ENCODE results near the gene LEPR.
A peak's percentile ranks its signal among the peaks of the same experiment; 100 is the strongest.
"Not testable (repeated sequence)": the region's sequence is repeated elsewhere in the genome, so short reads cannot be mapped to it uniquely, and the experiment has no call there.

The LEPR gene

DNA sequence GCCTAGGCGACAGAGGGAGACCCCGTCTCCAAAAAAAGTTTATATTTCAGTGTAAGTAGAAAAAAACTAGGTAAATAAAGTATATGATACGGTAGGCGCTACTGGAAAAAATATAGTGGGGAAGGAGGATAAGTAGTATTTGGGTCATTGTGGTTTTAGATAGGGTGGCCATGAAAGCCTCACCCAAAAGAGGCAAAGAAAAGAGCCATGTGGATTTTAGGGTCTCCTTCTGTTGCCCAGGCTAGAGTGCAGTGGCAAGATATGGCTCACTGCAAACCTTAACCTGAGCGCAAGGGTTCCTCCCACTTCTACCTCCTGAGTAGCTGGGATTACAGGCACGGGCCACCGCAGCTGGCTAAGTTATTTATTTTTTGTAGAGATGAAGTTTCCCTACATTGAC, 17.1 kb downstream of the LEPR start:
- DNase-seq, result no peak

DNA sequence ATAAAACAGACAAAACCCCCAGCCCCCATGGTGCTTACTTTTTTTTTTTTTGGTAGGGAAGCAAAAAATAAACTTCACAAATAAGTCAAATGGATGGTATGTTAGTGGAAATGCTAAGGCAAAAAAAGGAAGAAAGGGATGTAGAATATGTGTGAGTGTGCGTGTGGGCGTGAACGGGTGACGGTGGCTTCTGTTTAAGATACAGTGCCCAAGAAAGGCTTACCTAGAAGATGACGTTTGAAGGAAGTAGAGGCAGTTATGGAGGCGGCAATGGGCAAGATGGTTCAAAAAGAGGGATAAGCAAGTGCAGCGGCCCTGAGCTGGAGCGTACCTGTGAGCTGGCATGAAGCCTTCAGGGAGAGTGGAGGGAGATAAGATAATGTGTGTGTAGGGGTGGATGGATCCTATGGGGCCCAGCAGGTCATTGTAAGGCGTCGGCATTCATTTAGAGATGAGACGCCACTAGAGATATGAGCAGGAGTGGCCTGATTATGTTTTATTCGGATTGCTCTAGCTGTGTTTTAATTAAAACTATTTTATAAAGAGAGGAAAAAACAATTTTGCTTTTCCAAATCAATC, 19.9 kb downstream of the LEPR start:
- DNase-seq, result no peak

DNA sequence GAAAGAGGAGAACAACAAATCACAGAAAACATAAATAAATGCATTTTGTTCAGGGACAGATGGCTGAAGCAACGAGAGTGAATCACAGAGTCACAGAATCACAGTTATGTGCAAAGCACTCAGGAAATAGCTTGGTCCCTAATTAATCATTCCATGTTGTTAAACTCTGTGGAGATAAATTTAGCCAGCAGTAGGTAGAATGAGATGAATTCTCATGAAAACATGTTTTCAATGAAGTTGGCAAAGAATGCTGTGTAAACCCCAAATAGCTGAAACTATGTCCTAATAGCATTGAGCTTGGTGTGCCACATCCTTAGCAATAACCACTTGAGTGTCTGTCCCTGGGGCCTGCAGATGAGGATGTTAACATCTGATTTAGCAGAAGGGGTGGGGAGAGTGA, 20.4 kb downstream of the LEPR start:
- DNase-seq, result no peak

DNA sequence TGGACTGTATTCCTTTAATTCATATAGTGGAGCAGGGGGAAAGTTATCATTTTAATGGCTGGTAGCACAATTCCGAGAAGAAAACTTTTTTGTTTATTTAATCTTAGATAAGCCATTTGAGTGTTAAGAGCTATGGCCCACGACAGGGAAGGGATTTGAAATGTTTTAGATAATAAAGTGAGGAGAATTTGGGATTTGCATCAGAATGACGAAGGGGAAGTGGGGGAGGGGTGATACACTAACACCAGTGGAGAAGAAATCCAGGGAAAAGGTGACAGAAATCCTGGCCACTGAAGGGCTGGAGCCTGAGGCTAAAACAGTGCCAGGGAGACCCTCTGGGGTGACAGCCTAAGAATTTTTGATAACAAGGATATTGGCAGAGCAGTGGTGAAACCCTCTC, 21.0 kb downstream of the LEPR start:
- no peak for DNase-seq

GRCh38 chr1:65442442-65442841, 22.0 kb downstream of the LEPR start:
- DNase-seq, result no peak

GRCh38 chr1:65443647-65444046, 23.2 kb downstream of the LEPR start:
- no peak for DNase-seq

DNA sequence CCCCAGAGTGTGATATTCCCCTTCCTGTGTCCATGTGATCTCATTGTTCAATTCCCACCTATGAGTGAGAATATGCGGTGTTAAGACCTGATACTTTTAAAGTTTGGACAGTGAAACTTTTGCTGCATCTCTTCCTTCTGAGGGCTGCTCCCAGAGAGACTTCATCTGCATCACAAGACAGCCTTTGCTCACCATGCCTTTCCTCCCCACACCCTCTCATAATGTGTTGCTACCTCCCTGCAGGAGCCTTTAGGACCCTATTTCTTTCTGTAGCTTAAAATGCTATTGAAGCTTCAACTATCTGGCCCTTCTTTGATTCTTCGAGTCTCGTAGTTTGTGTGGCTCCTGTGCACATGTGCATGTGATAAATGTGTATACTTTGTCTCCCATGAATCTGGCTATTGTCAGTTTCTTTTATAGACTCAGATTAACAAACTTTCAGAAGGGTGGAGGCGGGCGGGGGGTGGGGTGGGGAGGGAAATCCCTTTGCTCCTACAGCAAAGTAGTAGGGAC, 23.7 kb downstream of the LEPR start:
- no peak for DNase-seq

GRCh38 chr1:65445837-65446236, 25.4 kb downstream of the LEPR start:
- DNase-seq, result no peak

GRCh38 chr1:65449214-65449823, 28.9 kb downstream of the LEPR start:
- DNase-seq, result no peak

DNA sequence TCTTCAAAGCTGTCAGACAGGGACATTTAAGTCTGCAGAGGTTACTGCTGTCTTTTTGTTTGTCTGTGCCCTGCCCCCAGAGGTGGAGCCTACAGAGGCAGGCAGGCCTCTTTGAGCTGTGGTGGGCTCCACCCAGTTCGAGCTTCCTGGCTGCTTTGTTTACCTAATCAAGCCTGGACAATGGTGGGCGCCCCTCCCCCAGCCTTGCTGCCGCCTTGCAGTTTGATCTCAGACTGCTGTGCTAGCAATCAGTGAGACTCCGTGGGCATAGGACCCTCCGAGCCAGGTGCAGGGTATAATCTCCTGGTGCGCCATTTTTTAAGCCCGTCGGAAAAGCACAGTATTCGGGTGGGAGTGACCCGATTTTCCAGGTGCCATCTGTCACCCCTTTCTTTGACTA, 35.2 kb downstream of the LEPR start:
- not testable (repeated sequence) for DNase-seq

GRCh38 chr1:65456481-65456880, 36.0 kb downstream of the LEPR start:
- DNase-seq, result no peak

DNA sequence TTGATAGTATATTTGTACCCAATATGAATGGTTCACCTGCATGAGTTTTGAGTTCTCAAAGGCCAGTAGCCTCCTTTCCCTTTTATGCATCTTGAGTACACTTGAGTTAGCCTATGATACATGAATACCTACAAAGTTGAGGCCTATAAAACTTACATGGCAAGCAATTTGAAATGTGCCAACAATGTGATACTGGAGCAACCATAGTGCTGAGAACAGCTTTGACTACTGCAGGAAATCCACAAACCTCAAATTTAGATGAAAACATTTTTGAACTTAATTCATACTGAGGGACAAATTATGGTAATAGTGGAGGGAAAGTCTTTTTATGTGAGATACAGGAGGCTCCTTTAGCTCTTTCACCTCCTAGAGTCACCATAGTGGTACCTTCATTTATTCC, 37.4 kb downstream of the LEPR start:
- DNase-seq, result no peak

- no peak for DNase-seq
Measured at GRCh38 chr1:65458730-65459396, 38.4 kb downstream of the LEPR start.

DNA sequence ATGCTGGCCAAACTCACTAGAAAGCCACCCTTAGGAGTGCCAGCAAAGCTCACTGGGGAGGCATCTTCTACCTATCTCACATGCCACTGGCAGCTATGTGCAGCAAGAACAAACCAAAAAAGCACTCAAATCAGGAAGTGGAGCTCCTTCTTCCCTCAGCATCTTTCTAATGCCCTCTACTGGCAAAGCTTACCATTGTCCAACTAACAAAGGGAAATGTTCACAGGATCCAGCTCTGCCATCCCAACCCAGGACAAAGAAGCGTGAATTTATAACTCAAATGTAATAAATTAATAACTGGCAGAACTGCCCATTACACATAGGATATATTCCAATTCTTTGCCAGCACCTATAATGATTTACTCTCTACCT, 38.9 kb downstream of the LEPR start:
- DNase-seq, result peak; percentile 16

- DNase-seq, result not testable (repeated sequence)
Measured at GRCh38 chr1:65465837-65466236, 45.4 kb downstream of the LEPR start.

DNA sequence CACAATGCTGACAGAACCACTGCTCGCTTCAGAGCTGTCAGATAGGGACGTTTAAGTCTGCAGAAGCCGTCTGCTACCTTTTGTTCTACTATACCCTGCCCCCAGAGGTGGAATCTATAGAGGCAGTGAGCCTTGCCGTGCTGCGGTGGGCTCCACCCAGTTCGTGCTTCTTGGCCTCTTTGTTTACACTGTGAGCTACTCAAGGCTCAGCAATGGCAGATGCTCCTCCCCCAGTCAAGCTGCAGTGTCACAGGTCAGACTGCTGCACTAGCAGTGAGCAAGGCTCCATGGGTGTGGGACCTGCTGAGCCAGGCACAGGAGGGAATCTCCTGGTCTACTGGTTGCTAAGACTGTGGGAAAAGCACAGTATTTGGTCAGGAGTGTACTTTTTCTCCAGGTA, 47.1 kb downstream of the LEPR start:
- no peak for DNase-seq

- no peak for DNase-seq
Measured at GRCh38 chr1:65469126-65469888, 48.8 kb downstream of the LEPR start.

DNA sequence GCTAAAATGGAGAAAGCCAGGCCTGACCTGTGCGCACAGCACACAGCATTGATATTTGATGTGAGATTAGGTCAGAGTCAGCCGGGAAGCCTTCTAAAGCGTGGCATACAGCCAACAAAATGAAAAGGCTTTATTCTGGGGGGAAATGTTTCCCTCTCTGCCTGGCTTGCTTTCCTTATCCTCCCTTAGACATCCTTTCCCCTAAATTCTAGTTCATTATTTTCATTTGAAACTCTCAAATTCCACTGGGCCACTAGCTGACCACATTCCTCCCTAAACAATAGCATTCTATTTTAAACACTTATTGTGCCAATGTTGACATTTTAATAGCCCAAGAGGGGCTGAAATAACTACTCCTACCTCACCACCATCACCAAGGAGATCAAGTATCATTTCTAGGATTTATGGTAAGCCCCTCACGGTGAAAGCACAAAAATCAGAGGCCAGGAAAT, 49.4 kb downstream of the LEPR start:
- DNase-seq, result no peak

Data from GDM1 (cell line).